ENCODE measurements around the gene IFIT3. TPM values are rescaled to one million over a fixed set of nuclear protein-coding genes. Genes with fewer than 3 reads are reported as not detected.
"Not testable (repeated sequence)": the region's sequence is repeated elsewhere in the genome, so short reads cannot be mapped to it uniquely, and the experiment has no call there.

The IFIT3 gene
- polyA plus RNA-seq, 1 of the 3 experiments (the other 2 are of a cell fraction) = 3.2 TPM

DNA sequence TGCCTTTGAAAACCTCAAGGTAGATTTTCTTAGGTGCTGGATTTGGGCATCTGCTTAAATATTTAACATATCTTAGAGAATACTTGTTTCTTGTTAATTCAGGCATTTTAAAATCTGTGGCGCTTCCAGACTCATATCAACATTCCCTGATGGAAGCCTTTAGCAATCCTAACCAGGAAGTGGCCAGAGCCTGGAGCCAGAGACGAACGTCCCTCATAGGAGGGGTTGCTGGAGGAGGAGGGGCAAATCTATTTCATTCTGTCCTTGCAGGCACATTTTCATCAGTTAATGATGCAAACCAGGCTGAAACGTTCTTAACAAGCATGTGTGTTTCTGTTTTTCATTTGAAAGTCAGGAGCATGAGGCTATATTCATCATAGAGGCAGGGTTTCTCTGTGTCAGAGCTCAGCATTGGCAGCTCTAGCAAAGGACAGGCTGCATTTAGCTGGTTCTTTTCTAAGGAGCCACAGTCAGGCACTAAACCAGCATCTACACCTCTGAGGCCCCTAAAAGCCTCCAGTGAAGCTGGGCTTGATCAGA, 43.8 kb upstream of the IFIT3 start:
- 0% methylated on average over 4 of the region's 4 CpGs for WGBS (ENCODE audit: low lambda C conversion rate)
- no peaks in the 10 kb centered on the region for H3K27me3 ChIP-seq (ENCODE audit: insufficient read depth)
- peak overlapping the region; percentile 75 for H3K9ac ChIP-seq
- H3K27ac ChIP-seq (ENCODE audit: low read depth in 2 of 2, low read length in 1 of 2) = peak overlapping the region; percentile 97 to 99
- H3K4me2 ChIP-seq = peak overlapping the region; percentile 69
- no peaks in the 10 kb centered on the region for H4K20me1 ChIP-seq (ENCODE audit: insufficient read depth)
- H3K79me2 ChIP-seq (ENCODE audit: insufficient read depth) = no peaks in the 10 kb centered on the region
- CTCF ChIA-PET = interaction anchor here (1.0 to 2.4 kb wide), 6 partner anchors 9 to 105 kb away, joined by 3 to 12 read pairs (median 4); no protein-coding TSS in a partner anchor
- H3K9me2 ChIP-seq = no peaks in the 10 kb centered on the region
- H3K36me3 ChIP-seq (replicated peaks in 1 of 2; ENCODE audit: control insufficient read depth in 1 of 2, insufficient read depth in 2 of 2, low read length in 1 of 2) = no peaks in the 10 kb centered on the region
- no peak for TF ChIP-seq TEAD4 (IDR thresholded peaks at IDR 0.05; ENCODE audit: borderline replicate concordance, insufficient read depth)
- peak; percentile 91 for TF ChIP-seq ELF1 (IDR thresholded peaks at IDR 0.05)
- 0 out of 2 replicates have a peak, but pooled peaks have one; percentile 5 for TF ChIP-seq RFX5 (IDR thresholded peaks at IDR 0.05; ENCODE audit: low read length)
- peak; percentile 58 for TF ChIP-seq GATA2 (CRISPR knock-in tag; IDR thresholded peaks at IDR 0.05)
- TF ChIP-seq EP300 (IDR thresholded peaks at IDR 0.05; ENCODE audit: borderline replicate concordance in 1 of 2, low read depth in 1 of 2, low read length in 1 of 2) = peak; percentile 40 to 81; a peak in 3 of 4 replicates
- TF ChIP-seq, protein P1, sequence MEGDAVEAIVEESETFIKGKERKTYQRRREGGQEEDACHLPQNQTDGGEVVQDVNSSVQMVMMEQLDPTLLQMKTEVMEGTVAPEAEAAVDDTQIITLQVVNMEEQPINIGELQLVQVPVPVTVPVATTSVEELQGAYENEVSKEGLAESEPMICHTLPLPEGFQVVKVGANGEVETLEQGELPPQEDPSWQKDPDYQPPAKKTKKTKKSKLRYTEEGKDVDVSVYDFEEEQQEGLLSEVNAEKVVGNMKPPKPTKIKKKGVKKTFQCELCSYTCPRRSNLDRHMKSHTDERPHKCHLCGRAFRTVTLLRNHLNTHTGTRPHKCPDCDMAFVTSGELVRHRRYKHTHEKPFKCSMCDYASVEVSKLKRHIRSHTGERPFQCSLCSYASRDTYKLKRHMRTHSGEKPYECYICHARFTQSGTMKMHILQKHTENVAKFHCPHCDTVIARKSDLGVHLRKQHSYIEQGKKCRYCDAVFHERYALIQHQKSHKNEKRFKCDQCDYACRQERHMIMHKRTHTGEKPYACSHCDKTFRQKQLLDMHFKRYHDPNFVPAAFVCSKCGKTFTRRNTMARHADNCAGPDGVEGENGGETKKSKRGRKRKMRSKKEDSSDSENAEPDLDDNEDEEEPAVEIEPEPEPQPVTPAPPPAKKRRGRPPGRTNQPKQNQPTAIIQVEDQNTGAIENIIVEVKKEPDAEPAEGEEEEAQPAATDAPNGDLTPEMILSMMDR (IDR thresholded peaks at IDR 0.05) = no peak
- TF ChIP-seq, protein P2, sequence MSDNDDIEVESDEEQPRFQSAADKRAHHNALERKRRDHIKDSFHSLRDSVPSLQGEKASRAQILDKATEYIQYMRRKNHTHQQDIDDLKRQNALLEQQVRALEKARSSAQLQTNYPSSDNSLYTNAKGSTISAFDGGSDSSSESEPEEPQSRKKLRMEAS (IDR thresholded peaks at IDR 0.05; ENCODE audit: low read depth) = peak; percentile 66; the same call in 1 of the 2 replicates
- TF ChIP-seq, protein P3, sequence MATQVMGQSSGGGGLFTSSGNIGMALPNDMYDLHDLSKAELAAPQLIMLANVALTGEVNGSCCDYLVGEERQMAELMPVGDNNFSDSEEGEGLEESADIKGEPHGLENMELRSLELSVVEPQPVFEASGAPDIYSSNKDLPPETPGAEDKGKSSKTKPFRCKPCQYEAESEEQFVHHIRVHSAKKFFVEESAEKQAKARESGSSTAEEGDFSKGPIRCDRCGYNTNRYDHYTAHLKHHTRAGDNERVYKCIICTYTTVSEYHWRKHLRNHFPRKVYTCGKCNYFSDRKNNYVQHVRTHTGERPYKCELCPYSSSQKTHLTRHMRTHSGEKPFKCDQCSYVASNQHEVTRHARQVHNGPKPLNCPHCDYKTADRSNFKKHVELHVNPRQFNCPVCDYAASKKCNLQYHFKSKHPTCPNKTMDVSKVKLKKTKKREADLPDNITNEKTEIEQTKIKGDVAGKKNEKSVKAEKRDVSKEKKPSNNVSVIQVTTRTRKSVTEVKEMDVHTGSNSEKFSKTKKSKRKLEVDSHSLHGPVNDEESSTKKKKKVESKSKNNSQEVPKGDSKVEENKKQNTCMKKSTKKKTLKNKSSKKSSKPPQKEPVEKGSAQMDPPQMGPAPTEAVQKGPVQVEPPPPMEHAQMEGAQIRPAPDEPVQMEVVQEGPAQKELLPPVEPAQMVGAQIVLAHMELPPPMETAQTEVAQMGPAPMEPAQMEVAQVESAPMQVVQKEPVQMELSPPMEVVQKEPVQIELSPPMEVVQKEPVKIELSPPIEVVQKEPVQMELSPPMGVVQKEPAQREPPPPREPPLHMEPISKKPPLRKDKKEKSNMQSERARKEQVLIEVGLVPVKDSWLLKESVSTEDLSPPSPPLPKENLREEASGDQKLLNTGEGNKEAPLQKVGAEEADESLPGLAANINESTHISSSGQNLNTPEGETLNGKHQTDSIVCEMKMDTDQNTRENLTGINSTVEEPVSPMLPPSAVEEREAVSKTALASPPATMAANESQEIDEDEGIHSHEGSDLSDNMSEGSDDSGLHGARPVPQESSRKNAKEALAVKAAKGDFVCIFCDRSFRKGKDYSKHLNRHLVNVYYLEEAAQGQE (IDR thresholded peaks at IDR 0.05; ENCODE audit: low read depth, low read length) = no peak
- no peak for TF ChIP-seq NRF1 (IDR thresholded peaks at IDR 0.05; ENCODE audit: low read depth, low read length)
- peak; percentile 76 for TF ChIP-seq POLR2AphosphoS5 (IDR thresholded peaks at IDR 0.05; ENCODE audit: low read depth, low read length)
- peak; percentile 83 for TF ChIP-seq TCF12 (IDR thresholded peaks at IDR 0.05)
- TF ChIP-seq CHD2 (IDR thresholded peaks at IDR 0.05; ENCODE audit: low read length, partially characterized antibody) = peak; percentile 78
- TF ChIP-seq SMC3 (IDR thresholded peaks at IDR 0.05; ENCODE audit: low read depth, low read length) = no peak
- TF ChIP-seq, protein P4, sequence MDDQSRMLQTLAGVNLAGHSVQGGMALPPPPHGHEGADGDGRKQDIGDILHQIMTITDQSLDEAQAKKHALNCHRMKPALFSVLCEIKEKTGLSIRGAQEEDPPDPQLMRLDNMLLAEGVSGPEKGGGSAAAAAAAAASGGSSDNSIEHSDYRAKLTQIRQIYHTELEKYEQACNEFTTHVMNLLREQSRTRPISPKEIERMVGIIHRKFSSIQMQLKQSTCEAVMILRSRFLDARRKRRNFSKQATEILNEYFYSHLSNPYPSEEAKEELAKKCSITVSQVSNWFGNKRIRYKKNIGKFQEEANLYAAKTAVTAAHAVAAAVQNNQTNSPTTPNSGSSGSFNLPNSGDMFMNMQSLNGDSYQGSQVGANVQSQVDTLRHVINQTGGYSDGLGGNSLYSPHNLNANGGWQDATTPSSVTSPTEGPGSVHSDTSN (IDR thresholded peaks at IDR 0.05) = peak; percentile 61; the same call in 1 of the 2 replicates
- TF ChIP-seq RAD21 (IDR thresholded peaks at IDR 0.05; ENCODE audit: low read length) = peak; percentile 42; the same call in 1 of the 2 replicates
- 0 out of 2 replicates have a peak, but pooled peaks have one; percentile 5 for TF ChIP-seq RXRA (IDR thresholded peaks at IDR 0.05; ENCODE audit: borderline replicate concordance, low read depth)
- peak; percentile 95 for TF ChIP-seq MXI1 (IDR thresholded peaks at IDR 0.05; ENCODE audit: low read depth, low read length)
- no peak for TF ChIP-seq NFIC (IDR thresholded peaks at IDR 0.05; ENCODE audit: borderline replicate concordance)
- H3K4me1 ChIP-seq (ENCODE audit: control insufficient read depth in 1 of 2, insufficient read depth in 2 of 2, low read depth in 1 of 2, low read length in 1 of 2) = peaks cover 39 to 49% of the 10 kb centered on the region in 2 experiments
- DNase-seq = peak; percentile 70
- H3F3A ChIP-seq (replicated peaks; ENCODE audit: insufficient read depth) = peaks cover 41% of the 10 kb centered on the region
- no peaks in the 10 kb centered on the region for H3K9me3 ChIP-seq
- POLR2A ChIA-PET = interaction anchor here (0.9 to 1.0 kb wide), 4 partner anchors 19 to 90 kb away, joined by 3 to 4 read pairs (median 3); no protein-coding TSS in a partner anchor
- H3K4me3 ChIP-seq (ENCODE audit: low read depth in 2 of 2, low read length in 1 of 2) = peak overlapping the region; percentile 36 to 57
- H2AFZ ChIP-seq (ENCODE audit: low read depth) = peak overlapping the region; percentile 71; the same call in 1 of the 2 replicates

DNA sequence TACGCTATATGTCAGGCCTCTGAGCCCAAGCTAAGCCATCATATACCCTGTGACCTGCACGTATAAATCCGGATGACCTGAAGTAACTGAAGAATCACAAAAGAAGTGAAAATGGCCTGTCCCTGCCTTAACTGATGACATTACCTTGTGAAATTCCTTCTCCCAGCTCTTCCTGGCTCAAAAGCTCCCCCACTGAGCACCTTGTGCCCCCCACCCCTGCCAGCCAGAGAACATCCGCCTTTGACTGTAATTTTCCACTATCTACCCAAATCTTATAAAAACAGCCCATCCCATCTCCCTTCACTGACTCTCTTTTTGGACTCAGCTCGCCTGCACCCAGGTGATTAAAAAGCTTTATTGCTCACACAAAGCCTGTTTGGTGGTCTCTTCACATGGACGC, 43.1 kb upstream of the IFIT3 start:
- not testable (repeated sequence) for H3K79me2 ChIP-seq (ENCODE audit: insufficient read depth); H2AFZ ChIP-seq (ENCODE audit: low read depth); H3K36me3 ChIP-seq (replicated peaks in 1 of 2; ENCODE audit: control insufficient read depth in 1 of 2, insufficient read depth in 2 of 2, low read length in 1 of 2); DNase-seq; H4K20me1 ChIP-seq (ENCODE audit: insufficient read depth); H3K4me3 ChIP-seq (ENCODE audit: low read depth in 2 of 2, low read length in 1 of 2); H3K27me3 ChIP-seq (ENCODE audit: insufficient read depth); H3K9me2 ChIP-seq; H3K9me3 ChIP-seq
- Histone ChIP-seq H3K27ac (ENCODE audit: low read depth in 2 of 2, low read length in 1 of 2) (peak overlapping the region; percentile 97 to 99), H3K4me1 (ENCODE audit: control insufficient read depth in 1 of 2, insufficient read depth in 2 of 2, low read depth in 1 of 2, low read length in 1 of 2) (peaks cover 35 to 42% of the 10 kb centered on the region in 2 experiments), H3K4me2 (peak overlapping the region; percentile 69), H3K9ac (peak overlapping the region; percentile 75), H3F3A (replicated peaks; ENCODE audit: insufficient read depth) (peaks cover 37% of the 10 kb centered on the region)
- WGBS (ENCODE audit: low lambda C conversion rate) = 81% methylated on average over 6 of the region's 6 CpGs
- ChIA-PET CTCF (interaction anchor here (1.2 to 2.4 kb wide), 4 partner anchors 8 to 105 kb away, joined by 3 to 12 read pairs (median 4); no protein-coding TSS in a partner anchor), POLR2A (interaction anchor here (0.9 to 1.0 kb wide), 4 partner anchors 19 to 90 kb away, joined by 3 to 4 read pairs (median 3); no protein-coding TSS in a partner anchor)

Data from SK-N-SH (cell line).